Muscle layer of duodenum (tissue), 2 donors: ENCODE results near the gene LDB3.

ENCODE experiments used
- H3K27ac ChIP-seq: one replicate; pipeline ENCODE4 v1.7.0; 2013; ENCODE audit warnings: mild to moderate bottlenecking, low read length
- H3K27me3 ChIP-seq: one replicate; pipeline ENCODE4 v1.7.0; 2013; ENCODE audit warnings: low read depth, mild to moderate bottlenecking, control low read depth, low read length
- H3K36me3 ChIP-seq, 2 donors: one replicate each; pipeline ENCODE4 v1.7.0; 2013; ENCODE audit warnings: low read length in 2 of 2, control low read depth in 1 of 2, mild to moderate bottlenecking in 1 of 2; ENCODE audit not compliant: insufficient read depth in 2 of 2, control insufficient read depth in 1 of 2
- H3K4me1 ChIP-seq, 2 donors: one replicate each; pipeline ENCODE4 v1.7.0; 2013; ENCODE audit warnings: low read length in 2 of 2, mild to moderate bottlenecking in 2 of 2, control low read depth in 1 of 2, moderate library complexity in 1 of 2; ENCODE audit not compliant: insufficient read depth in 2 of 2, control insufficient read depth in 1 of 2
- H3K4me3 ChIP-seq, 2 donors: one replicate each; pipeline ENCODE4 v1.7.0; 2013; ENCODE audit warnings: low read length in 2 of 2, low read depth in 1 of 2, mild to moderate bottlenecking in 1 of 2
- H3K9me3 ChIP-seq, 2 donors: one replicate each; pipeline ENCODE4 v1.7.0; 2013; ENCODE audit warnings: low read length in 2 of 2, control low read depth in 1 of 2, mild to moderate bottlenecking in 1 of 2; ENCODE audit not compliant: control insufficient read depth in 1 of 2
- donor health status: healthy.

LDB3 gene

DNA sequence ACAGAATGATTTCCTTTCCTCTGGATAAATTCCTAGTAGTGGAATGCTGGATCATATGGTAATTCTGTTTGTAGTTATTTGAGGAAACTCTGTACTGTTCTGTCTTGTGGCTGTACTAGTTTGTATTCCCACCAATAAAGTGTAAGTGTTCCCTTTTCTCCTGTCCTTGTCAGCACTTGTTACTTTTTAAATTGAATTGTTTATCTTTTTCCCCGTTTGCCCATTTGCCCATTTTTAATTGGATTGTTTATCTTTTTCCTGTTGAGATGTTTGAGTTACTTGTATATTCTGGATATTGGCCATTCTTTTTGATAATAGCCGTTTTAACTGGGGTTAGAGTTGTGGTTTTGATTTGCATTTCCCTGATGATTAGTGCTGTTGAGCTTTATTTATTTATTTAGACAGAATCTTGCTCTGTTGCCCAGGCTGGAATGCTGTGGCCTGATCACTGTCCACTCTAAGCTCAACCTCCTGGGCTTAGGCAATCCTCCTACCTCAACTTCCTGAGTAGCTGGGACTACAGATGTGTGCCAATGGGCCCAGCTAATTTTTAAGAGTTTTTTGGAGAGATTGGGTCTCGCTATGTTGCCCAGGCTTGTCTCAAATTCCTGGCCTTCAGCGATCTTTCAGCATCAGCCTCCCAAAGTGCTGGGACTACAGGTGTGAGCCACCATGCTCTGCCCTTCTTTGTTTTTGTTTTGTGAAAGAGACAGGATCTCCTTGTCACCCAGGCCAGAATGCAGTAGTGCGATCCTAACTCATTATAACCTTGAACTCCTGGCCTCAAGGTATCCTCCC, 111.1 kb downstream of the LDB3 start:
- H3K4me1 ChIP-seq: peaks cover 3 to 28% of the 10 kb centered on the region in 2 donors
- H3K9me3 ChIP-seq: no peaks in the 10 kb centered on the region
- H3K27me3 ChIP-seq: no peaks in the 10 kb centered on the region
- H3K27ac ChIP-seq: no peak overlapping the region
- no peak overlapping the region for H3K4me3 ChIP-seq
- H3K36me3 ChIP-seq: no peaks in the 10 kb centered on the region

GRCh38 chr10:86782701-86783418, 114.5 kb downstream of the LDB3 start:
- Histone ChIP-seq H3K4me1 (peaks cover 11 to 44% of the 10 kb centered on the region in 2 donors), H3K27me3 (no peaks in the 10 kb centered on the region), H3K9me3 (no peaks in the 10 kb centered on the region), H3K4me3 (no peak overlapping the region), H3K36me3 (no peaks in the 10 kb centered on the region), H3K27ac (no peak overlapping the region)

DNA sequence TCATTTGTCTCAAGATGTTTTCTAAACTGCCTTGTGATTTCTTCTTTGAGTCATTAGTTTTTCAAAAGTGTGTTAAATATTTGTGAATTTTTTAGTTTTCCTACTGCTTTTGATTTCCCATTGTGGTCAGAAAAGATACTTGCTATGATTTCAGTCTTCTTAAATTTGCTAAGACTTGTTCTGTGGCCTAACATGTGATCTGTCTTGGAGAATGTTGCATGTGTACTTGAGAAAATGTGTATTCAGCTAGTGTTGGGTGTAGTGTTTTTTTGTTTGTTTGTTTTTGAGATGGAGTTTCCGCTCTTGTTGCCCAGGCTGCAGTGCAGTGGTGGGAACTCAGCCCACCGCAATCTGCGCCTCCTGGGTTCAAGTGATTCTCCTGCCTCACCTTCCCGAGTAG, 116.7 kb downstream of the LDB3 start:
- no peak overlapping the region for H3K4me3 ChIP-seq
- no peaks in the 10 kb centered on the region for H3K36me3 ChIP-seq
- no peaks in the 10 kb centered on the region for H3K9me3 ChIP-seq
- no peaks in the 10 kb centered on the region for H3K27me3 ChIP-seq
- peaks cover 11 to 33% of the 10 kb centered on the region in 2 donors for H3K4me1 ChIP-seq
- H3K27ac ChIP-seq: no peak overlapping the region
